AG04450 (cell line): ENCODE data around the gene KRTAP10-4. TPM values are rescaled to one million over a fixed set of nuclear protein-coding genes. Genes with fewer than 3 reads are reported as not detected.
"Not testable (repeated sequence)": the region's sequence is repeated elsewhere in the genome, so short reads cannot be mapped to it uniquely, and the experiment has no call there.

Experiments
- CTCF ChIA-PET: fragments of 300-600, 350-600 bp; formaldehyde crosslinking; extraction: SDS; loops from one replicate; lab custom pipeline; 2022; ENCODE audit warnings: antibody characterized with exemption, inconsistent platforms; lab: Charles Lee
- POLR2A ChIA-PET: fragments of 350-600 bp; formaldehyde crosslinking; extraction: SDS; loops from one replicate; lab custom pipeline; 2021; ENCODE audit warnings: antibody characterized with exemption, inconsistent platforms; lab: Yijun Ruan, JAX
- DNase-seq: peaks from one replicate; pipeline ENCODE4 v3.0.0-alpha.2; 2011; ENCODE audit warnings: low read depth, low spot score
- H3K27ac ChIP-seq: one replicate; pipeline ENCODE4 v1.5.1; 2012; ENCODE audit warnings: low read depth, low read length, control low read depth
- H3K27me3 ChIP-seq: one replicate; pipeline ENCODE4 v1.6.0; 2012; ENCODE audit warnings: low read length; ENCODE audit not compliant: control insufficient read depth, insufficient read depth
- H3K4me3 ChIP-seq: 2 replicates; pipeline ENCODE4 v1.5.1; 2011; ENCODE audit warnings: mild to moderate bottlenecking, low read depth, low read length, control low read depth
- H3K9me3 ChIP-seq: 2 replicates; pipeline ENCODE4 v1.5.1; 2012; ENCODE audit warnings: low read length; ENCODE audit not compliant: control insufficient read depth, insufficient read depth
- CTCF ChIP-seq: IDR thresholded peaks from 2 replicates; pipeline ENCODE4 v1.5.1; 2011; ENCODE audit warnings: low read depth, low read length, control low read depth, inconsistent platforms
- polyA plus RNA-seq: library from polyadenylated mRNA; depleted of rRNA; stranded (reverse); fragments of >200 nt; gene quantifications from 2 replicates; pipeline ENCODE4 v1.2.3, GENCODE V29; 2011

KRTAP10-4 gene
- polyA plus RNA-seq, 1 experiment, result not detected

- TF ChIP-seq CTCF, result no peak
- no peak for DNase-seq
These were observed 23.9 kb upstream of the KRTAP10-4 start for GRCh38 chr21:44549525-44550211.

GRCh38 chr21:44550285-44550684, 23.2 kb upstream of the KRTAP10-4 start:
- H3K27me3 ChIP-seq, H3K9me3 ChIP-seq, CTCF ChIA-PET, DNase-seq, H3K4me3 ChIP-seq, POLR2A ChIA-PET, H3K27ac ChIP-seq: not testable (repeated sequence)

More at GRCh38 chr21:44549525-44550211, 23.9 kb upstream of the KRTAP10-4 start:
- ChIA-PET CTCF (no interaction called here), POLR2A (no interaction called here)
- Histone ChIP-seq H3K27ac (no peak overlapping the region), H3K9me3 (no peaks in the 10 kb centered on the region; the same call in 1 of the 2 replicates), H3K4me3 (no peak overlapping the region), H3K27me3 (peaks cover 5% of the 10 kb centered on the region)

- no peak overlapping the region for H3K27ac ChIP-seq
- CTCF ChIA-PET, result no interaction called here
- H3K27me3 ChIP-seq, result peaks cover 5% of the 10 kb centered on the region
- POLR2A ChIA-PET, result no interaction called here
- DNase-seq, result no peak
- no peaks in the 10 kb centered on the region; the same call in 1 of the 2 replicates for H3K9me3 ChIP-seq
- no peak for TF ChIP-seq CTCF
- no peak overlapping the region for H3K4me3 ChIP-seq
These were observed 22.7 kb upstream of the KRTAP10-4 start for GRCh38 chr21:44550807-44551206.

- no peak for DNase-seq
- POLR2A ChIA-PET, result no interaction called here
- Histone ChIP-seq H3K4me3 (no peak within 1 kb of the TSS), H3K27ac (no peak within 1 kb of the TSS), H3K27me3 (peaks cover 5% of the 10 kb centered on the region), H3K9me3 (no peaks in the 10 kb centered on the region; the same call in 1 of the 2 replicates)
- CTCF ChIA-PET, result no interaction called here
- TF ChIP-seq CTCF, result no peak
These were observed 22.1 kb upstream of the KRTAP10-4 start, which contains the start of gene KRTAP10-2 for GRCh38 chr21:44551340-44551961. TSS of gene KRTAP10-2 (minus strand) at chr21:44551505. CDS start at chr21:44551458, 47 bp downstream.

- no peak for DNase-seq
- Histone ChIP-seq H3K27ac (no peak overlapping the region), H3K9me3 (no peaks in the 10 kb centered on the region; the same call in 1 of the 2 replicates), H3K27me3 (peaks cover 8% of the 10 kb centered on the region), H3K4me3 (no peak overlapping the region)
- no peak for TF ChIP-seq CTCF
- POLR2A ChIA-PET, result interaction anchor here (1.1 kb wide), 1 partner anchor 97 kb away, joined by 6 read pairs; the partner anchor contains the start of gene LRRC3
- CTCF ChIA-PET, result no interaction called here
These were observed 21.4 kb upstream of the KRTAP10-4 start for GRCh38 chr21:44552136-44552535.
